Suprapubic skin (tissue), 3 donors: ENCODE data around the gene AUTS2.

Experiments used
- CTCF ChIP-seq, 2 donors: fragments of 200-600 bp in 1 of 2; fragments of 450-650 bp in 1 of 2; sonication (generic) in 1 of 2; IDR thresholded peaks; one replicate each; pipeline ENCODE4 v1.5.1; 2016 to 2019; ENCODE audit warnings: antibody characterized with exemption in 2 of 2, mild to moderate bottlenecking in 1 of 2, moderate library complexity in 1 of 2
- POLR2A ChIP-seq, 2 donors: fragments of 450-650 bp; IDR thresholded peaks; one replicate each; pipeline ENCODE4 v1.6.1; 2017; ENCODE audit warnings: antibody characterized with exemption in 2 of 2, mild to moderate bottlenecking in 2 of 2, moderate library complexity in 2 of 2

DNA sequence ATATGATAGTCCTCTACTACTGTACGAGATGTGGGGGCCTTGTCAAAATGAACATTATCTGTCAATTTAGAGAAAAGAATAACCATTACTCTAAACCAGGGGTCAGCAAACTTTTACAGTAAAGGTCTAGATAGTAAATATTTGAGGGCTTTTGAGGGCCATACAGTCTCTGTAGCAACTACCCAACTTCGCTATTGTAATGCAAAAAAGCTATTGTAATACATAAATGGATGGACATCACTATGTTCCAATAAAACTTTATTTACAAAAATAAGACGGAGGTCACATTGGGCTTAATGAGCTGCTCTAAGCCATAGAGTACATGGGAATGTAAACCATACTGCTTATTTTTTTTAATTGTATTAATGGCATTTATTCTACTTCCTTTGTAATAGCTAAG lies 1055.9 kb downstream of the AUTS2 start:
- TF ChIP-seq CTCF (IDR thresholded peaks at IDR 0.05) (no peak), POLR2A (IDR thresholded peaks at IDR 0.05) (no peak)
